Medulla oblongata (tissue), 1 donor: ENCODE data around the gene MTHFSD.

Experiments used
- DNase-seq: peaks from one replicate; pipeline ENCODE4 v3.0.0-alpha.2; 2015; ENCODE audit errors: extremely low spot score

Gene MTHFSD

DNA sequence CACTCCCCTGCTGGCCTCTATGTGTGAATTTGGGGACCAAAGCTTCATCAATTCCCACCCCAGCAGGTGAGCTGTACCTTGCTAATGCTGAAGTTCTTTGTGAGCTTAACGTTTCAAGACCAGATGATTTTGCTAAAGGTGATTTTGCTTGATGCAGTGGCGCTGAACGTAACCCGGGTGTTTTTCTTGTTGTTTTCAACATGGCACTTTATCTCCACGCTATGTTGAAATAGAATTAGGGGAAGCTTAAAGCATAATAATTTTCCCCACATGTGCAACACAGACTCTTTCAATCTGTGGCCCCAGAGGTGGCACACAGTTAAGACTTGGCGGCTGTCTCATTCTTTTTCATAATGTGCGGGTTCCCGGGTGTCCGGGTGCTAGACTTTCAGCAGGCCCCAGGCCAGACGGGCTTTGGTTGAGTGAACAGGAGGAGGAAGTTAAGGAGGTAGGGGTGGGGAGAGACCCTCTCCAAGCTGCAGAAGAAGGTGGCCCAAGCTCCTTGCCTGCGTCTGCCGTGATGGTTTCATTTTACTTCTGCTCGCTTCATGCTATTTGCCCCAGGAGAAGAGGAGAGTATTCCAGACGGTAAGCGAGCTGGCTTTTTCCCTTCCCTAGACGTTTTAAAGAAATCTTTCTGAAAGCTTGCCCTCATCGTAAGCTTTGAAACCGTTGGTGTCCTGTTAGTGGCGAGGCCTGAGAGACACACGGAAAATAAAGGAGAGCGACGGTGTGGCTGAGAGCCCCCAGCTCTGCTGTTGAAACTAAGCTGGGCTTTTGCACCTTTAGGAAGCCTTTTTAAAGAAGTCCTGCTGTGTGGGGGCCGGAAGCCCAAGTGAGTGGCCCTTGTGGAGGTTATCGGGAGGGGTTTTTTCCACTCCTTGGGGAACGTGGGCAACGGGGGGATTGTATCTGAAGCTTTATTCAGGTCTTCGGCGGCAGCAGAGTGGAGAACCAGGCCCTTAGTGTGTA is 15.8 kb upstream of the MTHFSD start:
- no peak for DNase-seq

DNA sequence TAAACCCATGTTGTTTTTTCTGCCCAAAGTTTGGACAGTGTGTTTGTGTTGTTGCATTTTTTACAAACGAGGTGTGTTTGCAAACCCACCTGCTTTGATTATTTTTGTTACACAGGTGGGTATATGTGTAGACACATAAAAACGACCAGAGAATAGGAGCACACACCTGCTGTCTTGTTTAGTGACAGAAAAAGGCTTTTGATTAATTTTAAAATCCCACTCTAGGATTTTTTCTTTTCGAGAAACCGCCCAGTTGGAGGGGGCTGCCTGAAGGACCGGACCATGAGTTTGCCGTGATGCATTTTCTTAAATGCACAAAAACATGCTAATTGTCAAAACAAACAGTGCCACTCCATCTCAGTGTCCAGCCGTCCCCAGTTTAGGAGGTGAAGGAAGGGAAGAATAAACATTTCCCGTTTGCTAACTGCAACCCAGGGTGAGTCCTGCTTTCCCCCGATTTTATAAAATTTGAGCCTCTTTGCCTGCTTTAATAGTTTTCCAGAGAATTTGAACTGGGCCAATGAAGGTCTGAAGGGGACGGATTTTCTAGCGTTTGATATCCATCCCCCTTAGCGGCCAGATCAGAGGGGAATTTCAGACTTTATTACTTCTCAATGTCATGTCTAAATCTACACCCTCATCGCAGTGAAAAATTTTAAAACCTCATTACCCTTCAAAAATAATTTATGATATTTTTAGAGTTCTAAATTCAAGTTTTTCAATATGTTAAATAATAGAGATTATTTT is 14.8 kb upstream of the MTHFSD start:
- no peak for DNase-seq

DNA sequence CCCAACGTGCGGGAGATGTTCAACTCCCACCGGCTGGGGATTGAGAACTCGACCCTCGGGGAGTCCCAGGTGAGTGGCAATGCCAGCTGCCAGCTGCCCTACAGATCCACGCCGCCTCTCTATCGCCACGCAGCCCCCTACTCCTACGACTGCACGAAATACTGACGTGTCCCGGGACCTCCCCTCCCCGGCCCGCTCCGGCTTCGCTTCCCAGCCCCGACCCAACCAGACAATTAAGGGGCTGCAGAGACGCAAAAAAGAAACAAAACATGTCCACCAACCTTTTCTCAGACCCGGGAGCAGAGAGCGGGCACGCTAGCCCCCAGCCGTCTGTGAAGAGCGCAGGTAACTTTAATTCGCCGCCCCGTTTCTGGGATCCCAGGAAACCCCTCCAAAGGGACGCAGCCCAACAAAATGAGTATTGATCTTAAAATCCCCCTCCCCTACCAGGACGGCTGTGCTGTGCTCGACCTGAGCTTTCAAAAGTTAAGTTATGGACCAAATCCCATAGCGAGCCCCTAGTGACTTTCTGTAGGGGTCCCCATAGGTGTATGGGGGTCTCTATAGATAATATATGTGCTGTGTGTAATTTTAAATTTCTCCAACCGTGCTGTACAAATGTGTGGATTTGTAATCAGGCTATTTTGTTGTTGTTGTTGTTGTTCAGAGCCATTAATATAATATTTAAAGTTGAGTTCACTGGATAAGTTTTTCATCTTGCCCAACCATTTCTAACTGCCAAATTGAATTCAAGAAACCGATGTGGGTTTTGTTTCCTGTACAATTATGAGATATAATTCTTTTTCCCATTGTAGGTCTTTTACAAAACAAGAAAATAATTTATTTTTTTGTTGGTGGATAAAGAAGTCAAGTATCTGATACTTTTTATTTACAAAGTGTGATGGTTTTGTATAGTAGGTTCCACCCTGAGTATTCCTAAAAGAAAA is 13.9 kb upstream of the MTHFSD start:
- no peak for DNase-seq

DNA sequence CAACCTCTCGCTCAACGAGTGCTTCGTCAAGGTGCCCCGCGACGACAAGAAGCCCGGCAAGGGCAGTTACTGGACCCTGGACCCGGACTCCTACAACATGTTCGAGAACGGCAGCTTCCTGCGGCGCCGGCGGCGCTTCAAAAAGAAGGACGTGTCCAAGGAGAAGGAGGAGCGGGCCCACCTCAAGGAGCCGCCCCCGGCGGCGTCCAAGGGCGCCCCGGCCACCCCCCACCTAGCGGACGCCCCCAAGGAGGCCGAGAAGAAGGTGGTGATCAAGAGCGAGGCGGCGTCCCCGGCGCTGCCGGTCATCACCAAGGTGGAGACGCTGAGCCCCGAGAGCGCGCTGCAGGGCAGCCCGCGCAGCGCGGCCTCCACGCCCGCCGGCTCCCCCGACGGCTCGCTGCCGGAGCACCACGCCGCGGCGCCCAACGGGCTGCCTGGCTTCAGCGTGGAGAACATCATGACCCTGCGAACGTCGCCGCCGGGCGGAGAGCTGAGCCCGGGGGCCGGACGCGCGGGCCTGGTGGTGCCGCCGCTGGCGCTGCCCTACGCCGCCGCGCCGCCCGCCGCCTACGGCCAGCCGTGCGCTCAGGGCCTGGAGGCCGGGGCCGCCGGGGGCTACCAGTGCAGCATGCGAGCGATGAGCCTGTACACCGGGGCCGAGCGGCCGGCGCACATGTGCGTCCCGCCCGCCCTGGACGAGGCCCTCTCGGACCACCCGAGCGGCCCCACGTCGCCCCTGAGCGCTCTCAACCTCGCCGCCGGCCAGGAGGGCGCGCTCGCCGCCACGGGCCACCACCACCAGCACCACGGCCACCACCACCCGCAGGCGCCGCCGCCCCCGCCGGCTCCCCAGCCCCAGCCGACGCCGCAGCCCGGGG is 12.9 kb upstream of the MTHFSD start:
- no peak for DNase-seq

DNA sequence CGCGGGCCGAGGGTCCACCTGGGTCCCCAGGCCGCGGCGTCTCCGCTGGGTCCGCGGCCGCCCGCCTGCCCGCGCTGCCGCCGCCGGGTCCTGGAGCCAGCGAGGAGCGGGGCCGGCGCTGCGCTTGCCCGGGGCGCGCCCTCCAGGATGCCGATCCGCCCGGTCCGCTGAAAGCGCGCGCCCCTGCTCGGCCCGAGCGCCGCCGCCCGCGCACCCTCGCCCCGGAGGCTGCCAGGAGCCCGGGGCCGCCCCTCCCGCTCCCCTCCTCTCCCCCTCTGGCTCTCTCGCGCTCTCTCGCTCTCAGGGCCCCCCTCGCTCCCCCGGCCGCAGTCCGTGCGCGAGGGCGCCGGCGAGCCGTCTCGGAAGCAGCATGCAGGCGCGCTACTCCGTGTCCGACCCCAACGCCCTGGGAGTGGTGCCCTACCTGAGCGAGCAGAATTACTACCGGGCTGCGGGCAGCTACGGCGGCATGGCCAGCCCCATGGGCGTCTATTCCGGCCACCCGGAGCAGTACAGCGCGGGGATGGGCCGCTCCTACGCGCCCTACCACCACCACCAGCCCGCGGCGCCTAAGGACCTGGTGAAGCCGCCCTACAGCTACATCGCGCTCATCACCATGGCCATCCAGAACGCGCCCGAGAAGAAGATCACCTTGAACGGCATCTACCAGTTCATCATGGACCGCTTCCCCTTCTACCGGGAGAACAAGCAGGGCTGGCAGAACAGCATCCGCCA is 12.1 kb upstream of the MTHFSD start:
- DNase-seq: no peak

DNA sequence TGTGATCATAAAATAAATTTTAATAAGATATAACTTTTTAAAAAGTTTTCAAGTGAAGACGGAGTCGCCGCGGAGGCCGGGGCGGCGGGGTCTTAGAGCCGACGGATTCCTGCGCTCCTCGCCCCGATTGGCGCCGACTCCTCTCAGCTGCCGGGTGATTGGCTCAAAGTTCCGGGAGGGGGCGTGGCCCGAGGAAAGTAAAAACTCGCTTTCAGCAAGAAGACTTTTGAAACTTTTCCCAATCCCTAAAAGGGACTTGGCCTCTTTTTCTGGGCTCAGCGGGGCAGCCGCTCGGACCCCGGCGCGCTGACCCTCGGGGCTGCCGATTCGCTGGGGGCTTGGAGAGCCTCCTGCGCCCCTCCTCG is 11.5 kb upstream of the MTHFSD start, which contains the start of gene FOXC2:
FOXC2 (plus strand) TSS at position 229 of the 365 bp plus-strand sequence. CDS start 507 bp downstream, outside the sequence.
- DNase-seq: peak; percentile 33

DNA sequence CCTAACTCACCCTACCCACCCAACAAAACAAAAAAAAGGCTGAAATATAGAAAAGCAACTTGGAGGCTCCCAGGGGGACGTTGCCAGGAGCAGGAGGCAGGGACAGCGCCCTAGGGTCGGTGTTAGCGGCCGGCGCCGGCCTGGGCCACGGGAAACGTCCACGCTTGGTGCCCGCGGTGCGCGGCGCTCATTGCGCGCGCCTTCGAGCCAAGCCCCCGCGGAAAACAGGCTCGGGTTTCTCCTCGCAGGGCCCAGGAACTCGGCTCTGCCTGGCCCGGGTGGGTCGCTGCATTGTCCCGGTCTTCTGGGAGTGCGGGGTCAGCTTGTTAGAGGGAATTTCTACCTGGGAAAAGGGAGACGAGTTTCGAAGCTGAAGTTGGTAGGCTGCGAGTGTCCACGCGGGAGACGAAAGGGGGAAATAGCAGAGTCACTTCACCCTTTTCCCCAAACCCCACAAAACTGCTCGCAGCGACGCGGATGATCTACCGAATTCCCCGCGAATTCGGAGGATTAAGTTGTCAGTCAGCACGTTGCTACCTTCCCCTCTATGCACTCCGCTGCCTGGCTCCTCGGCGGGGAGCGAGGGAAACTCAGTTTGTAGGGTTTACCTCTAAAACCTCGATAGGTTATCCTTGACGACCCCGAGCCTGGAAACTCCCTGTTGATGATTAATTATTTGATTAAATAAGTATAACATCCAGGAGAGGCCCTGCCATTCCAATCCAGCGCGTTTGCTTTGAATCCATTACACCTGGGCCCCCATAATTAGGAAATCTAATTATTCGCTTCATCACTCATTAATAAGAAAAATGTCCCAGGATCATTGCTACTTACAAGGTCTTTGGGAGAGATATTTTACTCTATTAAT is 10.8 kb upstream of the MTHFSD start:
- DNase-seq: no peak

DNA sequence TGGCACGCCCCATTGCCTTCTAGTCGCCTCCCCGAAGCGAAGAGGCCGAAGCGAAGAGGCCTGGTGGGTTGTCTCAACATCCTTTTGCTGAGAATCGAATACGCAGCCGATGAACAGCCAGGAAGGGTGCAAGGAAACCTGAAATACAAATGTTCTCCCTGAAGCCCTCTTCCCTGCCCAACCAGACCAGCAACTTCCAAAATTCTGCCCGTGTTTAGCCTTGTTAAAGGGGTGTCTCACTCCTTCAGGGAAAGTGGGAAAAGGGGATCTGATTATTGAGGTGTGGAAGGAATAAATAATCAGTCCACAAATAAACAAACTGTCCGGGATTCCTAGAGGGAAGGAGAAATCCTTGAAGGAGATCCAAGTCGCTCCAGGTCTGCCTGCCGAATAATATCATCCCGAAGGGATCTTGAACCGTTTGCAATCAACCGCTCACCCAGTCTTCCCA is 10.2 kb upstream of the MTHFSD start:
- DNase-seq: no peak

DNA sequence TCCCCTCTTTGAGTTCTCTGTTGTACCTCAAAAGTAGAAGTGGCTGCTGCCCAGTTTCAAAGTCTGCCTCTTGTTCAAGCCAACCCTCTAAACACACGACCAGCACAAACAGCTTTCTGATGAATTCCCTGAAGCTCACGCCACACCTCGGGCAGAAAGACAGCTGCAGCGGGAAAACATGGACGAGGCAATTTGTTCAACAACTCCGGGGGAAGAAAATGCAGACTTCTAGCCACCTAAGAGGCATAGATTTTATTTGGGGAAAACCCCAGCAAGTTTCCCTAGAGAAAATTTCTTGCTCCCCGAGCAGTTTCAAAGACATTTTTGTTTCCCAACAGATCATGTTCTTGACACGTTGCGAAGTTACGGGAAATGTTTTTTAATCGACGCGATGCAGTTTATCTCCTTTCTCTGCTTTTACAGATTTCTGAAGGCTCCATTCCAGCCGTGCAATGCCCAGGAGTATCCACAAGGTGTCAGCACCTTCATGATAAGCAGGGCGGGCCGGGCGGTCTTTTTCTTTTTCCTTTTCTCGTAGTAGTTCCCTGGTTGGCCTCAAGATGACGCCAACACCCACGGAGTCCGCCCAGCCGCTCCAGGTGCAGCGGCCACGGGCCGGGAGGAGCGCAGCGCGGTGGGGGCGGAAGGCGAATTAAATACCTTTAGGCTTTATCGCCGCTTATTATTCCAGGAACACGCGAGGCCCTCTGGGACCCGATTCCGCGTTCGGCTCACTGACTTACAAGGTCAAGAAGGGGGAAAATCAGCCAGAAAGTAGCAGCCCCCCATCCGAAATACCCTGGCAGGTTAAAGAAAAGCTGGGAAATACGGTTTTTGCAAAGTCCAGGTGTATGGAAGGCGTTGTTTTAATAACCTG is 8.7 kb upstream of the MTHFSD start:
- peak; percentile 96 for DNase-seq

DNA sequence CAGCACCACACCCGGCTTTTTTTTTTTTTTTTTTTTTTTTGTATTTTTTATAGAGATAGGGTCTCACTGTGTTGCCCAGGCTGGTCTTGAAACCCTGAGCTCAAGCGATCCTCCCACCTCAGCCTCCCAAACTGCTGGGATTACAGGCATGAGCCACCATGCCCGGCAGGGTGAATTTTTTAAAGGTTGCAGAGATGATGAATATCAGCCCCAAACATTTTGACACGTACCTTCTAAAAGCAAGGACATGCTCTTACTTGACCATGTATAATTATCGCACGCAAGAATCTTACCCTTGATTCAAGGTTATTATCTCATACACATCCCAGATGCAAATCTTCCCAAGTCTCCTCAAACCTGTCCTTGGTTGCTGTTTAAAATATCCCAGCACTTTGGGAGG is 7.3 kb upstream of the MTHFSD start:
- no peak for DNase-seq

DNA sequence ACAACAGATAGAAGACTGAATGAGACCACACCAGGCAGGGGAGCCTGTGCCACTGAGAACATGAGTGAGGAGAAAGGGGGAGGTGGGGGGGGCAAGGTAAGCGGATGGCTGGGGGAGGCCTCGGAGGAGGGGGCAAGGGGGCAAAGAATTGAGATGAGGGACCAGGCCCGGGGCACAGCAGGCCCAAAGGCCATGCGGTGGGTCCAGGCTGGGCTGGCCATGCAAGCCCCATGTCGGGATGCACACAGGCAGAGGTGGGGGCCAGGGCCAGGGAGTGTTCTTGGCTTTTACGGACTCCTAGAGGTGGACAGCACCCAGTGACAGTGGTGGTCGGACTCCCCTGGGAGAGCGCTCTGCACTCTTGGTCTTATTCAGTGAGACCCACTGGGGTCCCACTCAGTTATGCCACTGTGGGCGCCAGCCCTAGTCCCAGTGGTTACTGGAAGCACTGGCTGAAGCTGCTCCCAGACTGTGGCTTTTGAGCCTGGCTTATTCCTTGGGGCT is 4.8 kb upstream of the MTHFSD start:
- no peak for DNase-seq

DNA sequence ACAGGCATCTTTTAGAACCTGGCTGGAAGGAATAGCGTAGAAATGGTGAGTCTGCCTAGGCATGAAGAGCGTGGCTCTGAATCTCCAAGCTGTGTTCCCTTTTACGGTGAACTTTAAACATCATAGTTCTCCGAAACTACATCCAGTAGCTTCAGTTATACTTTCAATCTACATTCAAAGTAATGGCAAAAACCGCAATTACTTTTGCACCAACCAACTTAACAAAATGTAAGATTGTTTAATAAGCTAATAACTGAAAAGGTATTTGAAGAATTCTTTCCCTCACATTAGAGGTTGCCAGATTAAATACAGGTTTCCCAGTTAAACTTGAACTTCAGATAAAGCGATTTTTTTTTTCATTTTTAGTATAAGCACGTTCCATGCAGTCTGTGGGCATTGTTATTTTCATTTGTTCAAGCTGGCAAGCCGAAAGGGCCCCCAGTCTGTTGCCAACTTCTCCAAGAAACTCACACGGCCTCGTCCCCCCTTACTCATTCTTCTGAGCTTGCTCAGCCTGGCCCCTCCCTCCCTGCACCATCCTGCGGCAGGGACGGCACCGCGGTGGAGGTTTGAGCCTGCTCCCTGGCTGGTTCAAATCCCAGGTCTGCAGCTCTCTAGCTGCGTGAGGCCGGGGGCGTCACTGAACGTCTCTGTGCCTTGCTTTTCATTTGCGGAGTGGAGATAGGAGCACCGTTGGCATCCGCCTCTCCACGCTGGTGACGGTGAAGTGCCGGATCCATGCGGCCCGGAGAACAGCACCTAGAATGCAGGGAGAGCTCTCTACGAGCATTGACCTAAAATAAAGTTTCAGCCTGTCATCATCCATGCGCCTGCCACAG is 3.5 kb upstream of the MTHFSD start:
- DNase-seq: no peak

DNA sequence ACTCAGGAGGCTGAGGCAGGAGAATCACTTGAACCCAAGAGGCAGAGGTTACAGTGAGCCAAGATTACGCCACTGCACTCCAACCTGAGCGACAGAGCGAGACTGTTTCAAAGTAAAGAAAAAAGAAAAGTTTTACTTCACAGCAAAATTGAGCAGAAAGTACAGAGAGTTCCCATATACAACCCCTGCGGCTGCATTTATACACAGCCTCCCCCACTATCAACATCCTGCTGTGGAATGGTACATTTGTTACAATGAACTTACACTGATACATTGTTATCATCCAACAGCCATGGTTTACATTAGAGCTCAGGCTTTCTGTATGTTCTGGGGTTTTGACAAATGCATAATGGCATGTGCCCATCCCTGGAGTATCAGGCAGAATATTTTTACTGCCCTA is 2.6 kb upstream of the MTHFSD start:
- no peak for DNase-seq

DNA sequence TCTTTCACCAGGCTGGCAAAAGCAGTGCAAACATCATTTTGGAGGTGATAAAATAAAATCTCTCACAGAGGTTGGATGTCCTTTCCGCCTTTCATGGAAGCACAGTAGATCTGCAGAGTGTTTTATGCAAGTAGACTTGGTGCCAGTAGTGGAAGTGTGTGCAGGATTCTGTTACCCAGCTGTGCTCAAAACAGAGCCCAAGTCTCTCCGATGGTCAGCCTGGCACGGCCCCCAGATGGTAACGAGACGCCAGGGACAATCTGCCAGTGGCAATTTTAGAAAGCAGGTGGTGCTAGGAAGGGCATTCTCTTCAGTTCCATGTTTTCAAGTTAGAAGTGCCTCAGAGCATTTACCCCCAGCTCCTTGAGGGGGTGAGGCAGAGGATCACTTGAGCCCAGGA is 1.5 kb upstream of the MTHFSD start:
- no peak for DNase-seq

DNA sequence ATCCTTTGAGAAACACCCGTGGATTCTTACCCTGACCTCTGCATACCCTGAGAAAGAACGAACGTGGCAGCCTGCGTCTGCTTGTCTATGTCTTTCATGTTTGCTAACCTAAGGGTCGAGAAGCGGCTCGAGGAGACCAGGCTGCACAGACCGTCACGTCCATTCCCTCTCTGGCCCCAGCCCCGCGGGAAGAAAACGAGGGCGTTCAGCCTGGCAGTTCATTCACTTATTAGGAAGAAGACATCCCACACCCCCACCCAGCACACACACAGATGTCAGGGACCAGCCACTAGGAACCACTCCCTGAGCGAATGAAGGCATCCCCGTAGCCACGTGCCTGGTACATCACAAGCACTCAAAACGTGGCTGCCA is 655 bp upstream of the MTHFSD start:
- DNase-seq: no peak

DNA sequence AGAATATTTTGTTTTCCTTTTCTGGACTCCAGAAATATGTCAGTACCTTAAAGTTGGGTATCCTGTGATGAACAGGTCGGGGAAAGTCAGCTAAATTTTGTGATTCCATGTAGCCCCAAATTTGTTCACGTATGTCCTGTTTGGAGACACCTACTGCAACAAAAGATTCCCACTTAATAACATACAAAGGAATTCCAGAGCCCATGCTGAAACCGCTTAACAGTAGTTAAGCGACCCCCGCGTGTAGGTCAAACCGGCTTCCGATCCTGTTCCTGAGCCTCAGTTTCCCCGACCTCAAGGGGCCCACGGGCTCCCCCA is 477 bp downstream of the MTHFSD start:
- DNase-seq: no peak

DNA sequence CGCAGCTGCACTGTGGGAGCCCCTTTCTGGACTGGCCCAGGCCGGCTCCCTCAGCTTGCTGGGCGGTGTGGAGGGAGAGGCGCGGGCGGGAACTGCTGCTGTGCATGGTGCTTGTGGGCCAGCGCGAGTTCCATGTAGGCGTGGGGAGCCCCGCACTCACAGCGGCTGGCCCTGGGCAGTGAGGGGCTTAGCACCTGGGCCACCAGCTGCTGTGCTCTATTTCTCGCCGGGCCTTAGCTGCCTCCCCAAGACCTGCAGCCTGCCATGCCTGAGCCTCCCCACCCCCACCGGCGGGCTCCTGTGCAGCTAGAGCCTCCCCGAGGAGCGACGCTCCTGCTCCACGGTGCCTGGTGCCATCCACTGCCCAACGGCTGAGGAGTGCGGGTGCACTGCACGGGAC is 1.7 kb downstream of the MTHFSD start:
- no peak for DNase-seq
